Keratinocyte (primary cell): ENCODE measurements around the gene ZBTB17. TPM values are rescaled to one million over a fixed set of nuclear protein-coding genes. Genes with fewer than 3 reads are reported as not detected.

Experiments used
- DNase-seq: peaks from one replicate; pipeline ENCODE4 v3.0.0-alpha.2; 2011; ENCODE audit warnings: low read depth, missing footprints, low spot score
- FAIRE-seq: peaks from 2 replicates; lab custom pipeline; 2011; peaks lifted over from hg19 to GRCh38; lab: Jason Lieb, UNC
- H2AFZ ChIP-seq: 2 replicates; pipeline ENCODE4 v1.6.0; 2012; ENCODE audit warnings: low read length, control low read depth, inconsistent platforms; ENCODE audit not compliant: control insufficient read depth
- H3K27ac ChIP-seq: 2 replicates; pipeline ENCODE4 v1.5.1; 2011; ENCODE audit warnings: low read length; ENCODE audit not compliant: control insufficient read depth, insufficient read depth
- H3K27me3 ChIP-seq: 3 replicates; pipeline ENCODE4 v1.6.0; 2011; ENCODE audit warnings: low read length; ENCODE audit not compliant: control insufficient read depth, insufficient read depth; ENCODE audit errors: extremely low read depth
- H3K36me3 ChIP-seq, 2 experiments: 2 replicates in 1 of 2; 3 replicates in 1 of 2; pipeline ENCODE4 v1.5.1; 2011; ENCODE audit warnings: low read length in 2 of 2, mild to moderate bottlenecking in 1 of 2; ENCODE audit not compliant: control insufficient read depth in 2 of 2, insufficient read depth in 2 of 2; ENCODE audit errors: extremely low read depth in 1 of 2
- H3K4me1 ChIP-seq: 3 replicates; pipeline ENCODE4 v1.5.1; 2011; ENCODE audit warnings: low read length; ENCODE audit not compliant: control insufficient read depth, insufficient read depth; ENCODE audit errors: extremely low read depth
- H3K4me2 ChIP-seq: 3 replicates; pipeline ENCODE4 v1.6.0; 2011; ENCODE audit warnings: low read depth, low read length; ENCODE audit not compliant: control insufficient read depth, insufficient read depth; ENCODE audit errors: extremely low read depth
- H3K4me3 ChIP-seq, 3 experiments: fragments of 200-600 bp in 1 of 3; sonication (generic) in 1 of 3; 2 replicates in 2 of 3; 3 replicates in 1 of 3; pipeline ENCODE4 v1.5.1; 2011 to 2016; ENCODE audit warnings: low read length in 3 of 3, mild to moderate bottlenecking in 3 of 3, control low read depth in 2 of 3, inconsistent platforms in 1 of 3, low read depth in 1 of 3, mixed read lengths in 1 of 3, mixed run types in 1 of 3, moderate library complexity in 1 of 3; ENCODE audit not compliant: control insufficient read depth in 2 of 3, insufficient read depth in 2 of 3; ENCODE audit errors: extremely low read depth in 1 of 3
- H3K79me2 ChIP-seq: 2 replicates; pipeline ENCODE4 v1.6.0; 2012; ENCODE audit warnings: low read length; ENCODE audit not compliant: control insufficient read depth, insufficient read depth
- H3K9ac ChIP-seq: 3 replicates; pipeline ENCODE4 v1.6.0; 2011; ENCODE audit warnings: low read length; ENCODE audit not compliant: control insufficient read depth, insufficient read depth; ENCODE audit errors: extremely low read depth
- H3K9me1 ChIP-seq: 3 replicates; pipeline ENCODE4 v1.6.0; 2011; ENCODE audit warnings: low read length; ENCODE audit not compliant: control insufficient read depth, insufficient read depth; ENCODE audit errors: extremely low read depth
- H3K9me3 ChIP-seq: 2 replicates; pipeline ENCODE4 v1.5.1; 2012; ENCODE audit warnings: low read depth, low read length; ENCODE audit not compliant: control insufficient read depth
- H4K20me1 ChIP-seq: 3 replicates; pipeline ENCODE4 v1.6.0; 2011; ENCODE audit warnings: low read length; ENCODE audit not compliant: control insufficient read depth, insufficient read depth; ENCODE audit errors: extremely low read depth
- CTCF ChIP-seq, 3 experiments: IDR thresholded peaks in 1 of 3; conservative IDR thresholded peaks in 1 of 3; optimal IDR thresholded peaks in 1 of 3; 2 replicates in 2 of 3; 3 replicates in 1 of 3; pipeline versions ENCODE3 to v1.5.1; 2011; ENCODE audit warnings: low read length in 3 of 3, mild to moderate bottlenecking in 3 of 3, moderate library complexity in 2 of 3, control low read depth in 1 of 3, inconsistent platforms in 1 of 3; ENCODE audit not compliant: insufficient read depth in 2 of 3; ENCODE audit errors: extremely low read depth in 1 of 3
- EZH2 ChIP-seq: IDR thresholded peaks from one replicate; pipeline ENCODE4 v1.6.1; 2012; ENCODE audit warnings: inconsistent platforms, mild to moderate bottlenecking, low read length, moderate library complexity
- dilution Hi-C: fragments of 300-500 bp; cut with MboI; formaldehyde crosslinking; loops from one replicate; pipeline ENCODE4 v1.7.0; 2020; ENCODE audit warnings: low sequenced_read_pairs; ENCODE audit not compliant: extremely low pct_ligation_motif_present
- polyA plus RNA-seq, 5 experiments: library from polyadenylated mRNA; depleted of rRNA in 3 of 5; stranded (reverse) in 3 of 5; stranded (forward) in 1 of 5; unstranded in 1 of 5; fragments of >200 nt; gene quantifications; 1 replicate in 1 of 5; 2 replicates in 3 of 5; 3 replicates in 1 of 5; pipeline versions ENCODE4 v1.2.1 to v1.2.3, GENCODE V29; 2011 to 2012; ENCODE audit warnings: missing spikeins in 2 of 5, low read depth in 1 of 5, low replicate concordance in 1 of 5

ZBTB17 gene
- polyA plus RNA-seq, 1 donor (not counting 4 experiments of a cell fraction or from before 2014, with no cell fraction given) = 18.4 TPM

GRCh38 chr1:15911141-15911540, 64.8 kb downstream of the ZBTB17 start:
- H3K9me3 ChIP-seq = no peaks in the 10 kb centered on the region
- peaks cover 9 to 25% of the 10 kb centered on the region in 2 experiments for H3K36me3 ChIP-seq
- H3K4me1 ChIP-seq = peaks cover 3% of the 10 kb centered on the region
- H3K9me1 ChIP-seq = no peaks in the 10 kb centered on the region
- FAIRE-seq (no peak), DNase-seq (no peak)
- no peak overlapping the region for H3K9ac ChIP-seq
- no peak overlapping the region for H3K4me3 ChIP-seq
- peaks cover 77% of the 10 kb centered on the region for H3K79me2 ChIP-seq
- no peak overlapping the region for H2AFZ ChIP-seq
- H3K4me2 ChIP-seq = no peak overlapping the region
- TF ChIP-seq CTCF (optimal IDR thresholded peaks at IDR 0.05 in 1 of 3, IDR thresholded peaks at IDR 0.05 in 1 of 3, conservative IDR thresholded peaks at IDR 0.05 in 1 of 3; ENCODE audit: extremely low read depth in 1 of 3, insufficient read depth in 2 of 3, low read length in 3 of 3) = no peak
- no peak for TF ChIP-seq EZH2
- H3K27ac ChIP-seq = no peak overlapping the region
- H3K27me3 ChIP-seq = no peaks in the 10 kb centered on the region
- H4K20me1 ChIP-seq = no peaks in the 10 kb centered on the region
- dilution Hi-C loops = no loop called here

- Histone ChIP-seq H3K9ac (no peak overlapping the region), H3K27ac (no peak overlapping the region), H3K79me2 (peaks cover 84% of the 10 kb centered on the region), H3K4me1 (no peaks in the 10 kb centered on the region), H3K9me1 (no peaks in the 10 kb centered on the region), H3K4me3 (no peak overlapping the region), H3K9me3 (no peaks in the 10 kb centered on the region), H3K4me2 (no peak overlapping the region), H3K27me3 (no peaks in the 10 kb centered on the region), H2AFZ (no peak overlapping the region), H4K20me1 (no peaks in the 10 kb centered on the region), H3K36me3 (peaks cover 7 to 18% of the 10 kb centered on the region in 2 experiments)
- DNase-seq (no peak), FAIRE-seq (no peak)
- dilution Hi-C loops = no loop called here
- TF ChIP-seq EZH2 (no peak), CTCF (optimal IDR thresholded peaks at IDR 0.05 in 1 of 3, IDR thresholded peaks at IDR 0.05 in 1 of 3, conservative IDR thresholded peaks at IDR 0.05 in 1 of 3; ENCODE audit: extremely low read depth in 1 of 3, insufficient read depth in 2 of 3, low read length in 3 of 3) (no peak)
Observed at GRCh38 chr1:15908597-15908996, 67.3 kb downstream of the ZBTB17 start.
